Body of pancreas (tissue), 4 donors: ENCODE measurements around the gene AGBL3. TPM values are rescaled to one million over a fixed set of nuclear protein-coding genes. Genes with fewer than 3 reads are reported as not detected.
A peak's percentile ranks its signal among the peaks of the same experiment; 100 is the strongest.

ENCODE experiments used
- ATAC-seq: fragments of 150-250 bp; one replicate; pipeline ENCODE4 v1.9.1; 2016
- DNase-seq, 4 donors: peaks; one replicate each; pipeline ENCODE4 v3.0.0-alpha.2; 2019
- H3K27ac ChIP-seq, 4 donors: fragments of 200-600 bp; sonication (generic); 1 replicate in 3 of 4; 2 replicates in 1 of 4; pipeline versions ENCODE4 v1.5.1 to v1.6.1; 2016 to 2019; ENCODE audit warnings: mild to moderate bottlenecking in 1 of 4, mixed read lengths in 1 of 4, moderate library complexity in 1 of 4
- H3K27me3 ChIP-seq, 2 donors: fragments of 200-600 bp; sonication (generic); one replicate each; pipeline ENCODE4 v1.6.0; 2016; ENCODE audit warnings: mild to moderate bottlenecking in 1 of 2
- H3K36me3 ChIP-seq, 2 donors: fragments of 200-600 bp; sonication (generic); replicated peaks in 1 of 2; 2 replicates each; pipeline ENCODE4 v1.5.1; 2016; ENCODE audit warnings: low read depth in 2 of 2; ENCODE audit not compliant: insufficient read depth in 1 of 2
- H3K4me1 ChIP-seq: fragments of 200-600 bp; sonication (generic); one replicate; pipeline ENCODE4 v1.6.0; 2016
- H3K4me3 ChIP-seq, 2 donors: fragments of 200-600 bp; sonication (generic); 1 replicate in 1 of 2; 2 replicates in 1 of 2; pipeline ENCODE4 v1.5.1; 2016 to 2019
- H3K9me3 ChIP-seq, 3 donors: fragments of 200-600 bp; sonication (generic); 1 replicate in 2 of 3; 2 replicates in 1 of 3; pipeline ENCODE4 v1.5.1; 2016
- CTCF ChIP-seq, 7 experiments: fragments of 450-650 bp in 4 of 7; fragments of 200-600 bp in 3 of 7; sonication (generic) in 3 of 7; IDR thresholded peaks; one replicate each; pipeline ENCODE4 v1.5.1; 2016 to 2019; ENCODE audit warnings: antibody characterized with exemption in 7 of 7
- POLR2A ChIP-seq, 3 donors: fragments of 450-650 bp; IDR thresholded peaks; one replicate each; pipeline ENCODE4 v1.6.1; 2016; ENCODE audit warnings: antibody characterized with exemption in 3 of 3, mild to moderate bottlenecking in 2 of 3
- WGBS, 2 donors: methylation state at CpG; one replicate each; pipeline ENCODE4 v1.1.5; 2017; 5-methylcytosine and 5-hydroxymethylcytosine counted together
- intact Hi-C: fragments of 100-400 bp; cut with DNase I; formaldehyde crosslinking; loops from one replicate; pipeline ENCODE4 v1.15.1; 2023
- total RNA-seq, 2 donors: library from RNA; depleted of rRNA; stranded (reverse); fragments of >200 nt; gene quantifications; one replicate each; pipeline ENCODE4 v1.1.0, GENCODE V29; 2016

AGBL3 gene
- total RNA-seq, 2 donors from 2014 or later: 0.33 to 2.6 TPM

- TF ChIP-seq POLR2A (IDR thresholded peaks at IDR 0.05) (no peak), CTCF (IDR thresholded peaks at IDR 0.05) (no peak)
- H3K4me1 ChIP-seq: peaks cover 69% of the 10 kb centered on the region
- no peaks in the 10 kb centered on the region for H3K36me3 ChIP-seq
- 16 to 17% methylated on average over 6 of the region's 6 CpGs for WGBS, 2 donors
- peak overlapping the region; percentile 21 to 70 (median 64) for H3K27ac ChIP-seq
- no peak overlapping the region for H3K4me3 ChIP-seq
- ATAC-seq (peak; percentile 34), DNase-seq (peak in 1 of 4 donors; percentile 16)
- intact Hi-C loops: loop anchor here (10.0 kb wide), 1 partner anchor 172 kb away; no protein-coding TSS in a partner anchor
- no peaks in the 10 kb centered on the region for H3K9me3 ChIP-seq
- no peaks in the 10 kb centered on the region for H3K27me3 ChIP-seq
These were observed 6.4 kb downstream of the AGBL3 start for GRCh38 chr7:134992626-134993179.

- WGBS, 2 donors: 94 to 100% methylated on average over 2 of the region's 2 CpGs
- Histone ChIP-seq H3K27me3 (no peaks in the 10 kb centered on the region), H3K36me3 (no peaks in the 10 kb centered on the region), H3K27ac (peak overlapping the region in 2 of 4 donors; percentile 45 to 69), H3K4me3 (no peak overlapping the region), H3K9me3 (no peaks in the 10 kb centered on the region), H3K4me1 (peaks cover 64% of the 10 kb centered on the region)
- TF ChIP-seq POLR2A (IDR thresholded peaks at IDR 0.05) (no peak), CTCF (IDR thresholded peaks at IDR 0.05) (no peak)
- DNase-seq: no peak
- ATAC-seq: no peak
- intact Hi-C loops: loop anchor here (10.0 kb wide), 1 partner anchor 171 kb away; no protein-coding TSS in a partner anchor
These were observed 7.7 kb downstream of the AGBL3 start for GRCh38 chr7:134993877-134994456.

GRCh38 chr7:134995239-134996096, 9.2 kb downstream of the AGBL3 start:
- Histone ChIP-seq H3K27me3 (no peaks in the 10 kb centered on the region), H3K9me3 (no peaks in the 10 kb centered on the region), H3K4me3 (no peak overlapping the region), H3K36me3 (no peaks in the 10 kb centered on the region), H3K4me1 (peaks cover 51% of the 10 kb centered on the region), H3K27ac (peak overlapping the region in 3 of 4 donors; percentile 33 to 59 (median 59))
- DNase-seq: no peak
- no peak for ATAC-seq
- intact Hi-C loops: loop anchor here (10.0 kb wide), 1 partner anchor 169 kb away; no protein-coding TSS in a partner anchor
- WGBS, 2 donors: 65 to 78% methylated on average over 6 of the region's 6 CpGs
- TF ChIP-seq POLR2A (IDR thresholded peaks at IDR 0.05) (no peak), CTCF (IDR thresholded peaks at IDR 0.05) (no peak)

- no peaks in the 10 kb centered on the region for H3K36me3 ChIP-seq
- intact Hi-C loops: loop anchor here (10.0 kb wide), 1 partner anchor 169 kb away; no protein-coding TSS in a partner anchor
- no peak for TF ChIP-seq POLR2A (IDR thresholded peaks at IDR 0.05)
- TF ChIP-seq CTCF (IDR thresholded peaks at IDR 0.05): no peak
- peaks cover 45% of the 10 kb centered on the region for H3K4me1 ChIP-seq
- ATAC-seq: no peak
- 43 to 52% methylated on average over 2 of the region's 2 CpGs for WGBS, 2 donors
- no peaks in the 10 kb centered on the region for H3K9me3 ChIP-seq
- H3K27ac ChIP-seq: peak overlapping the region in 3 of 4 donors; percentile 33 to 59 (median 59)
- no peak for DNase-seq
- H3K4me3 ChIP-seq: no peak overlapping the region
- H3K27me3 ChIP-seq: no peaks in the 10 kb centered on the region
These were observed 9.8 kb downstream of the AGBL3 start for GRCh38 chr7:134996097-134996550.
